Measurements from ENCODE around the gene SUFU. TPM values are rescaled to one million over a fixed set of nuclear protein-coding genes. Genes with fewer than 3 reads are reported as not detected.

Gene SUFU
- total RNA-seq, 4 donors from 2014 or later, result 5.0 to 8.9 (median 6.8) TPM

- H3K9me3 ChIP-seq, result no peaks in the 10 kb centered on the region
- H3K27ac ChIP-seq, result peak overlapping the region in 3 of 4 donors; percentile 41 to 68 (median 52)
- H3K36me3 ChIP-seq, result no peaks in the 10 kb centered on the region
- peaks cover 26 to 53% (median 28%) of the 10 kb centered on the region in 3 donors for H3K4me1 ChIP-seq
- intact Hi-C loops (cut with DNase I), result no loop called here
- H3K27me3 ChIP-seq, result no peaks in the 10 kb centered on the region
- TF ChIP-seq POLR2A (IDR thresholded peaks at IDR 0.05), result no peak
- TF ChIP-seq CTCF (IDR thresholded peaks at IDR 0.05), result peak in 4 of 6 experiments; percentile 18 to 42 (median 30)
- DNase-seq, result no peak
- WGBS, 2 donors, result 43 to 60% methylated on average over 1 of the region's 7 CpGs
- no peak overlapping the region for H3K4me3 ChIP-seq
These were observed 165.7 kb downstream of the SUFU start for GRCh38 chr10:102669206-102670064.

GRCh38 chr10:102670065-102670670, 166.4 kb downstream of the SUFU start:
- no peak for DNase-seq
- Histone ChIP-seq H3K27ac (peak overlapping the region in 3 of 4 donors; percentile 41 to 68 (median 52)), H3K4me3 (no peak overlapping the region), H3K4me1 (peaks cover 34 to 60% (median 36%) of the 10 kb centered on the region in 3 donors), H3K9me3 (no peaks in the 10 kb centered on the region), H3K27me3 (no peaks in the 10 kb centered on the region), H3K36me3 (no peaks in the 10 kb centered on the region)
- TF ChIP-seq CTCF (IDR thresholded peaks at IDR 0.05), result no peak
- TF ChIP-seq POLR2A (IDR thresholded peaks at IDR 0.05), result no peak
- 93% methylated on average over 5 to 7 of the region's 9 CpGs for WGBS, 2 donors
- intact Hi-C loops (cut with DNase I), result no loop called here

GRCh38 chr10:102670871-102671434, 167.2 kb downstream of the SUFU start:
- no peaks in the 10 kb centered on the region for H3K36me3 ChIP-seq
- 88 to 100% methylated on average over 1 to 4 of the region's 6 CpGs for WGBS, 2 donors
- H3K9me3 ChIP-seq, result no peaks in the 10 kb centered on the region
- intact Hi-C loops (cut with DNase I), result no loop called here
- peaks cover 42 to 68% (median 44%) of the 10 kb centered on the region in 3 donors for H3K4me1 ChIP-seq
- no peaks in the 10 kb centered on the region for H3K27me3 ChIP-seq
- TF ChIP-seq CTCF (IDR thresholded peaks at IDR 0.05), result no peak
- TF ChIP-seq POLR2A (IDR thresholded peaks at IDR 0.05), result no peak
- H3K27ac ChIP-seq, result no peak overlapping the region
- H3K4me3 ChIP-seq, result no peak overlapping the region
- no peak for DNase-seq

GRCh38 chr10:102673236-102673818, 169.6 kb downstream of the SUFU start:
- WGBS, 2 donors, result 55% methylated on average over 9 to 12 of the region's 13 CpGs
- no peaks in the 10 kb centered on the region for H3K27me3 ChIP-seq
- no peak for DNase-seq
- H3K4me3 ChIP-seq, result peak overlapping the region in 2 of 4 donors; percentile 28 to 54
- H3K9me3 ChIP-seq, result no peaks in the 10 kb centered on the region
- TF ChIP-seq CTCF (IDR thresholded peaks at IDR 0.05) (no peak), POLR2A (IDR thresholded peaks at IDR 0.05) (no peak)
- peaks cover 45 to 88% (median 61%) of the 10 kb centered on the region in 3 donors for H3K4me1 ChIP-seq
- H3K36me3 ChIP-seq, result no peaks in the 10 kb centered on the region
- intact Hi-C loops (cut with DNase I), result no loop called here
- peak overlapping the region; percentile 66 to 89 (median 76) for H3K27ac ChIP-seq

Data from esophagus squamous epithelium (tissue), 5 donors.